ENCODE data around the gene FAM171A1. TPM values are rescaled to one million over a fixed set of nuclear protein-coding genes. Genes with fewer than 3 reads are reported as not detected.
A peak's percentile ranks its signal among the peaks of the same experiment; 100 is the strongest.

The FAM171A1 gene
- total and polyA plus RNA-seq, 2 of the 13 experiments (the other 11 are each of a cell fraction or from before 2014, with no cell fraction given) = 21.5 to 34.7 TPM

- TF ChIP-seq CERS6 (CRISPR knock-in tag; IDR thresholded peaks at IDR 0.05) (no peak), RARA (CRISPR knock-in tag; IDR thresholded peaks at IDR 0.05) (no peak), ZNF780A (CRISPR knock-in tag; IDR thresholded peaks at IDR 0.05) (peak; percentile 7; the same call in 1 of the 2 replicates), ZNF337 (CRISPR knock-in tag; IDR thresholded peaks at IDR 0.05; ENCODE audit: borderline replicate concordance, low read depth) (no peak), ZNF615 (CRISPR knock-in tag; IDR thresholded peaks at IDR 0.05; ENCODE audit: borderline replicate concordance) (no peak), HNF4A (CRISPR knock-in tag; IDR thresholded peaks at IDR 0.05) (peak; percentile 45; the same call in 1 of the 2 replicates), RERE (CRISPR knock-in tag; IDR thresholded peaks at IDR 0.05; ENCODE audit: low read depth) (no peak), CTCF (CRISPR knock-in tag; IDR thresholded peaks at IDR 0.05) (peak; percentile 58), ZNF678 (CRISPR knock-in tag; IDR thresholded peaks at IDR 0.05) (no peak), ONECUT2 (CRISPR knock-in tag; IDR thresholded peaks at IDR 0.05) (no peak), SCMH1 (CRISPR knock-in tag; IDR thresholded peaks at IDR 0.05; ENCODE audit: borderline replicate concordance) (no peak), ZNF280B (CRISPR knock-in tag; IDR thresholded peaks at IDR 0.05; ENCODE audit: borderline replicate concordance) (no peak), FOXP4 (CRISPR knock-in tag; IDR thresholded peaks at IDR 0.05) (0 out of 2 replicates have a peak, but pooled peaks have one; percentile 13), ZBTB7B (CRISPR knock-in tag; IDR thresholded peaks at IDR 0.05) (peak; percentile 80)
These were observed 203.4 kb downstream of the FAM171A1 start (continued) for GRCh38 chr10:15167411-15168290.
